HG03457 (cell line): ENCODE measurements around the gene MESP1.
"Not testable (repeated sequence)": the region's sequence is repeated elsewhere in the genome, so short reads cannot be mapped to it uniquely, and the experiment has no call there.

ENCODE experiments used
- ATAC-seq: cut with Tn5 transposase; IDR thresholded peaks from one replicate; pipeline ENCODE4 v1.9.1; 2021; ENCODE audit warnings: moderate number of reproducible peaks; ENCODE audit not compliant: unreplicated experiment

MESP1 gene

GRCh38 chr15:89750560-89751542, at the start of gene MESP1:
MESP1 (minus strand) TSS chr15:89751249; CDS start chr15:89751231, 18 bp downstream.
- peak; percentile 92 for ATAC-seq

GRCh38 chr15:89799918-89800498, 49.0 kb upstream of the MESP1 start:
- ATAC-seq: no peak

- ATAC-seq: no peak
Measured at GRCh38 chr15:89799011-89799911, 48.2 kb upstream of the MESP1 start.

GRCh38 chr15:89797678-89798201, 46.7 kb upstream of the MESP1 start:
- no peak for ATAC-seq

- no peak for ATAC-seq
Measured at GRCh38 chr15:89795996-89796395, 44.9 kb upstream of the MESP1 start.

GRCh38 chr15:89794627-89795241, 43.7 kb upstream of the MESP1 start:
- no peak for ATAC-seq

- no peak for ATAC-seq
Measured at GRCh38 chr15:89792106-89792805, 41.2 kb upstream of the MESP1 start.

- ATAC-seq: no peak
Measured at GRCh38 chr15:89790661-89791060, 39.6 kb upstream of the MESP1 start.

GRCh38 chr15:89790206-89790605, 39.2 kb upstream of the MESP1 start:
- ATAC-seq: no peak

GRCh38 chr15:89788585-89788984, 37.5 kb upstream of the MESP1 start:
- ATAC-seq: not testable (repeated sequence)

GRCh38 chr15:89787944-89788343, 36.9 kb upstream of the MESP1 start:
- ATAC-seq: no peak

GRCh38 chr15:89785774-89786140, 34.7 kb upstream of the MESP1 start:
- no peak for ATAC-seq

- no peak for ATAC-seq
Measured at GRCh38 chr15:89785064-89785773, 34.2 kb upstream of the MESP1 start.

GRCh38 chr15:89784686-89784960, 33.6 kb upstream of the MESP1 start:
- ATAC-seq: no peak

GRCh38 chr15:89783861-89784685, 33.0 kb upstream of the MESP1 start:
- no peak for ATAC-seq

GRCh38 chr15:89783111-89783860, 32.2 kb upstream of the MESP1 start:
- ATAC-seq: no peak

GRCh38 chr15:89782619-89782950, 31.5 kb upstream of the MESP1 start:
- not testable (repeated sequence) for ATAC-seq
